Spleen (tissue), 7 donors: Measurements from ENCODE around the gene NOP14.

Experiments
- CTCF ChIP-seq, 11 experiments: fragments of 200-600 bp in 7 of 11; fragments of 450-650 bp in 4 of 11; sonication (generic) in 4 of 11; IDR thresholded peaks in 8 of 11; conservative IDR thresholded peaks in 3 of 11; 1 replicate in 7 of 11; 2 replicates in 4 of 11; pipeline versions ENCODE4 v1.4.0 to v1.8.0; 2016 to 2021; ENCODE audit warnings: antibody characterized with exemption in 11 of 11, inconsistent platforms in 4 of 11, mild to moderate bottlenecking in 1 of 11
- POLR2A ChIP-seq, 3 donors: fragments of 450-650 bp; IDR thresholded peaks; one replicate each; pipeline ENCODE4 v1.5.1; 2017; ENCODE audit warnings: antibody characterized with exemption in 3 of 3, mild to moderate bottlenecking in 1 of 3
- POLR2AphosphoS5 ChIP-seq, 3 donors: sonication (generic); formaldehyde crosslinking; IDR thresholded peaks; one replicate each; pipeline ENCODE4 v1.5.1; 2017; ENCODE audit warnings: antibody characterized with exemption in 3 of 3
- donor health status: DM: no; HTN: no; CAD: no; lungs with moderate emphysema.
- donor health status: DM: no; HTN: no; CAD: no.
- donor health status: DM: no; HTN: no; CAD: no.

GRCh38 chr4:2963966-2964471 is 813 bp upstream of the NOP14 start:
- TF ChIP-seq CTCF (IDR thresholded peaks at IDR 0.05 in 8 of 11, conservative IDR thresholded peaks at IDR 0.05 in 3 of 11) (no peak), POLR2A (IDR thresholded peaks at IDR 0.05) (no peak), POLR2AphosphoS5 (IDR thresholded peaks at IDR 0.05) (no peak)
